Adipocyte (in vitro differentiated cells): ENCODE measurements around the gene KIFC3.
A peak's percentile ranks its signal among the peaks of the same experiment; 100 is the strongest.
"Not testable (repeated sequence)": the region's sequence is repeated elsewhere in the genome, so short reads cannot be mapped to it uniquely, and the experiment has no call there.

Source experiments
- DNase-seq: peaks from one replicate; pipeline ENCODE4 v3.0.0-alpha.2; 2015; ENCODE audit warnings: low read depth
- H3K27me3 ChIP-seq: replicated peaks from 2 replicates; pipeline ENCODE4 v1.7.0; 2013; ENCODE audit warnings: mild to moderate bottlenecking, low read length, moderate library complexity; ENCODE audit not compliant: control insufficient read depth, insufficient read depth
- H3K36me3 ChIP-seq: 2 replicates; pipeline ENCODE4 v1.7.0; 2013; ENCODE audit warnings: low read length, mild to moderate bottlenecking, moderate library complexity; ENCODE audit not compliant: control insufficient read depth, insufficient read depth, severe bottlenecking
- H3K4me1 ChIP-seq: 2 replicates; pipeline ENCODE4 v1.7.0; 2013; ENCODE audit warnings: mild to moderate bottlenecking, low read length, moderate library complexity; ENCODE audit not compliant: control insufficient read depth, insufficient read depth
- H3K4me3 ChIP-seq: 2 replicates; pipeline ENCODE4 v1.7.0; 2013; ENCODE audit warnings: mild to moderate bottlenecking, low read length, moderate library complexity
- H3K9ac ChIP-seq: 2 replicates; pipeline ENCODE4 v1.7.0; 2013; ENCODE audit warnings: mild to moderate bottlenecking, low read length, moderate library complexity
- H3K9me3 ChIP-seq: 2 replicates; pipeline ENCODE4 v1.7.0; 2013; ENCODE audit warnings: mild to moderate bottlenecking, low read length, moderate library complexity; ENCODE audit not compliant: control insufficient read depth

Gene KIFC3

DNA sequence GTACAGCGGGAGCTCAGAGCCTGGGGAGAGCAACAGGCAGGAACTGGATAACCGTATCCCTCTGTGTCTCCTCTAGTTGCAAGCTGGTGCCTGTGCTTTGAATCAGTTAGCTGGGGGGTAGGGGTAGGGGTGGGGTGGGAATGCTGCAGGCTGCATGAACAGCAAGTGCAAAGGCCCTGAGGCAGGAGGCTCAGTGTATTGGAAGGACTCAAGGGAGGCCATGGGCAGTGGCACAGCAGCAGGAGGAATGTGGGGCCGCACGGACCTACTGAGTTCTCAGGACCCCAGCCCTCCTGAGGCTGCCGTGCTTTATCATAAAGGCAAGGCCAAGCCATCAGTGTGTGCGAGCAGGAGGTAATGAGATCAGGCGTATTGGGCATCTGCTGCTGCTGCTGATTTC, 63.4 kb downstream of the KIFC3 start:
- DNase-seq, result no peak
- Histone ChIP-seq H3K4me1 (peaks cover 22% of the 10 kb centered on the region), H3K36me3 (peaks cover 8% of the 10 kb centered on the region), H3K9me3 (no peaks in the 10 kb centered on the region), H3K27me3 (no peaks in the 10 kb centered on the region), H3K9ac (no peak overlapping the region), H3K4me3 (no peak overlapping the region)

DNA sequence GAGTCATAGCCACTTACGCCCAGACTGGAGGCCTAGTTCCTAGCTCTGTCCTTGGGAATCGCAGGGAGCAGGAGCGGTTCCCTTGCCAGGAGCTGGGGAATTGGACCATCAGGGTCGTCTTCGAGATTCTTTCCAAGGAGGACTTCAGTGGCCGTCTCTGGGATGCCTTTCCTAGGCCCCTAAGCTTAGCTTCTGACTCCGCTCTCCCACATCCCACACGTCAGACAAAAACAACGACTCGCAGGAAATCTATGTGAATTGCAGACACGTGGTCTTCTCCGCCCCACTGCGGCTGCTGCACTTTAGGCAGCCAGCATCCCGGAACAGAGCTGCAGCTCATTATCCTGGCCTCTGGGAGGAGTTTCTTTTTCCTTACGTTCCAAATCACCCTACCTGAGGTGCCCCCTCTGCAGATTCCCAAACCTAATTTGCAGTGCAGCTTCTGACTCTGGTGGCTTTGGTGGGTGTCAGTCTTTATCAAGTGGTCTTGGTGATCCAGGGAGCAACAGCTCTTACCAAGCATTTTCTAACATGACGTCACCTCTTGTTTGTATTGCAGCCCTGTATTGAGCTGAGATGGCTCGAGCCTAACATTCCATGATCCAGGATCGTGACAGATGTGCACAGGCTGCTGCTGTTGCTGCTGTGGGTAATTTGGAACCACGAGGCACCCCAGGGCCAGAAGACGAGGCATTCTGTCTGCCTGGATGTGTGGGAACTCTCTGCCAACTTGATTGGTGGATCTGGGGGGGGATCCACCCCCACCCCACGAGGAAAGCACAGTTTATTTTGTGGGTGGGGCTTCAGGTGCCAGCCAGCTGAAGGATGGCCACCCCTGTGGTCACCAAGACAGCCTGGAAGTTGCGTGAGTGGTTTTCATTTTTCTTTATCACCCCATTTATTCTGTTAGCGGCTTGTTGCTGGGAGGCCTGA, 65.6 kb downstream of the KIFC3 start:
- Histone ChIP-seq H3K9me3 (no peaks in the 10 kb centered on the region), H3K27me3 (no peaks in the 10 kb centered on the region), H3K36me3 (no peaks in the 10 kb centered on the region), H3K4me3 (peak overlapping the region; percentile 91), H3K4me1 (peaks cover 30% of the 10 kb centered on the region), H3K9ac (peak overlapping the region; percentile 86)
- peak; percentile 73 for DNase-seq

DNA sequence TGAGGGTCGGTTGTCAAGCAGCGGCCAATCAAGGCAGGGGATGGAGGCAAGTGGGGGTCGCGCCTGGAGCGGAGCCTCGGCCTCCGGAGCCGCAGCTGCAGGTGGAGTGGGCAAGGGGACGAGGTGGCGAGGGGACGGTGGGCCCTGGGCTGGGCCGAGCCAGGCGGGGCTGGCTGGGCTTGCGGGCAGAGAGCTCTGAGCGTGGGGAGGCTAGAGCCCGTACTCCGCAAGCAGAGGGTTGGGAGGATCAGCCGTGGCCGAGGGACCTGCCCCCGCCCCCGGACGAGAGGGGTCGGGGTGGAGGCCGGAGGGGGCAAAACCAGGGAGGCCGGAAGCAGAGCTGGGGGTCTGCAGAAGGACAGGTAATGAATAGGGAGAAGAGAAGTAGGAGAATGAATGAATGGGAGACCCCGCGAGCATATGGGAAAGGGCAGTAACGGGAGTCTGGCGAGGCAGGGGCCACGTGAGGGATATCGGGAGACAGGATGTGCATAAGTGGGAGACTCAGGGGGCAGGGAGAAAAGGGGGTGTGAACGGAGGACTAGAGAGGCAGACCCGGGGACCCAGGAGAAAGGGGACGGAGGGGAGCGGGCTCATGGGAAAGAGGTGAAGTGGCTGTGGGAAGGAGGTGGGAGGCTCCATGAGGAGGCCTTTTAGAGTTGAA, 66.4 kb downstream of the KIFC3 start, which contains the start of gene KATNB1:
KATNB1 (plus strand) TSS at position 16 of the 664 bp plus-strand sequence. CDS start 1,474 bp downstream, outside the sequence.
- peak; percentile 41 for DNase-seq
- Histone ChIP-seq H3K4me1 (peaks cover 33% of the 10 kb centered on the region), H3K9ac (peak within 1 kb of the TSS; percentile 98), H3K4me3 (peak within 1 kb of the TSS; percentile 96), H3K36me3 (no peaks in the 10 kb centered on the region), H3K27me3 (no peaks in the 10 kb centered on the region), H3K9me3 (no peaks in the 10 kb centered on the region)

DNA sequence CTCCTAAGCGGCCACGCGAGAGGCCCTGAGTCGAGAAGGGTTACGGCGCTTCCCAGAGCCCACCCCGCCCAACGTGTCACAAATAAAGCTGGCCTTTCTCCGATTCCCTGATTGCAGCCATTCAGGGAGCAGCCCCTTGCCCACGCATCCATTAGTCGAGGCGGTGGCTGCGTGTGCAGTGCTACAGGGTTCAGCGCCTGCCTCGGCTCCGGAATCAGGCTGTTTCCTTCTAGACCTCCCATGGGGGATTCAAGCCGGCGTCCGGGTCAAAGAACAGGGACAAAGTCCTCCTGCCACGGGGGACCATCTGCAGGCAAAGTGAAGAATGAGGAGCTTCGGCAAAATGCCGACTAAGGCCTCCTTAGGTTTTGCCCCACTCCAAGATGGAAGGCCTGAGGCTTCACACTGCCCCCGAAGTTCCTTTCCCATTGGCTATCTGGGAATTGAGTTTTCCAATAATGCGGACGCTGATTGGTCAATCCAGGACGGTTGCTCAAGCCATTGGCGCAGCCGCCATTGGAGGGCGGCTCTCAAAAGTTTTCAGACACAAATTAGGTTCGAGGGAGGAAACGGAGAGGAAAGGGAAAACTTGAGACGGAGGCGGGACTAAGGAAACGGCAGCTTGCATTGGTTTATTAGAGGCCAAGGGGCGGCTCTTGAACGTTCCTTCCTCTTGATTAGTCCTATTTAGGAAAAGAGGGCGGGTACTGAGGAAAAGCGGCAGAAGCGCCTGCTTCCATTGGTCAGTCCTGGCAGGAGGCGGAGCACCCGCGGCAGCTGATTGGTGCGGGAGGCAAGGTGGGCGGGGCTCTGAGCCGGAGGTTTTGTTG, 67.2 kb downstream of the KIFC3 start:
- peak; percentile 100 for DNase-seq
- peak overlapping the region; percentile 98 for H3K9ac ChIP-seq

DNA sequence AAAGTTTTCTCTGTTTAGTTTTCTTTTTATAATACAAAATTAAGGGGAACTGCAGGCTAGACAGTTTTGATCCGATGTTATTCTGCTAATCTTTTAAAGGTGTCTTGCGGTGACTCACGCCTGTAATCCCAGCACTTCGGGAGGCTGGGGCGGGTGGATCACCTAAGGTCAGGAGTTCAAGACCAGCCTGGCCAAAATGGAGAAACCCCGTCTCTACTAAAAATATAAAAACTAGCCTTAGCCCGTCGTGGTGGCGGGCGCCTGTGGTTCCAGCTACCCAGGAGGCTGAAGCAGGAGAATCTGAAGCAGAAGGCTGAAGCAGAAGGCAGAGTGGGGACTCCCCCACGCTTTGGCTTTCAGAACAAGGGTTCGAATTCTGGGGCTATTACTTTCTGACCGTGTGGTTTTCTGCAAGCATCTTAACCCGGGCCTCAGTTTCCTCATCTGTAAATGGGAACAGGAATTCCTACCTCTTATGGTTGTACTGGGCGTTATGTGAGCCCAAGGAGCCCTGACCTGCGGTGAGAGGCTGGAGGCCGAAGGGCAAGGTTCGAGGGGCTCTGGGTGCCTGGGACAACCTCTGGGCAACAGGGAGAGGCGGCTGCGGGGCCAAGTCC, 67.9 kb downstream of the KIFC3 start:
- H3K27me3 ChIP-seq, result no peaks in the 10 kb centered on the region
- peaks cover 33% of the 10 kb centered on the region for H3K4me1 ChIP-seq
- no peaks in the 10 kb centered on the region for H3K36me3 ChIP-seq
- no peak for DNase-seq
- peak overlapping the region; percentile 96 for H3K4me3 ChIP-seq
- H3K9ac ChIP-seq, result peak overlapping the region; percentile 98
- no peaks in the 10 kb centered on the region for H3K9me3 ChIP-seq

More for the DNA sequence above, 67.2 kb downstream of the KIFC3 start:
- Histone ChIP-seq H3K36me3 (no peaks in the 10 kb centered on the region), H3K27me3 (no peaks in the 10 kb centered on the region), H3K4me1 (peaks cover 33% of the 10 kb centered on the region), H3K9me3 (no peaks in the 10 kb centered on the region), H3K4me3 (peak overlapping the region; percentile 96)

DNA sequence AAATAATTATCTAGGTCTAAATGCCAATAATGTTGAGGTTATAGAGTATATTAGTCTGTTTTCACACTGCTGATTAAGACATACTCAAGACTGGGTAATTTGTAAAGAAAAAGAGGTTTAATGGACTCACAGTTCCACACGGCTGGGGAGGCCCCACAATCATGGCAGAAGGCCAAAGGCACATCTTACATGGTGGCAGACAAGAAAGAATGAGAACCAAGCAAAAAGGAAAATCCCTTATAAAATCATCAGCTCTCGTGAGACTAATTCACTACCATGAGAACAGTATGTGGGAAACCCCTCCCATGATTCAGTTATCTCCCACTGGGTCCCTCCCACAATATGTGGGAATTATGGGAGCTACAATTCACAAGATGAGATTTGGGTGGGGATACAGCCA, 69.6 kb downstream of the KIFC3 start:
- Histone ChIP-seq H3K9me3 (no peaks in the 10 kb centered on the region), H3K27me3 (no peaks in the 10 kb centered on the region), H3K9ac (no peak overlapping the region), H3K36me3 (no peaks in the 10 kb centered on the region), H3K4me1 (peaks cover 33% of the 10 kb centered on the region), H3K4me3 (peak overlapping the region; percentile 14)
- no peak for DNase-seq

DNA sequence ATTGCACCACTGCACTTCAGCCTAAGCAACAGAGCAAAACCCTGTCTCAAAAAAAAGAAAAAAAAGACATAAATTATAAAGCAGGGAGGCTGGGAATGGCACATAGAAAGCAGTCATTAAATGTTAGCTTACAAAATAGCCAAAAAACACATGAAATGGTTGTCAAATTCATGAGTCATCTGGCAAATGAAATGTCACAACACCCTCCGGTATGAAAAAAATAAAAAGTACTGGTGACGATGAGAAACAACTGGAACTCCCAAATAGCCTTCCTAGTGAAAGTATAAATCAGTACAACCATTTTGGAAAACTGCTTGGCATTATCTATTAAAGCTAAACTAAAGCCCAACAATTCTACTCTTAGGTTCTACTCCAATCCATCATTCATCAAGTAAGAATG, 70.3 kb downstream of the KIFC3 start:
- Histone ChIP-seq H3K4me3 (no peak overlapping the region), H3K27me3 (no peaks in the 10 kb centered on the region)

DNA sequence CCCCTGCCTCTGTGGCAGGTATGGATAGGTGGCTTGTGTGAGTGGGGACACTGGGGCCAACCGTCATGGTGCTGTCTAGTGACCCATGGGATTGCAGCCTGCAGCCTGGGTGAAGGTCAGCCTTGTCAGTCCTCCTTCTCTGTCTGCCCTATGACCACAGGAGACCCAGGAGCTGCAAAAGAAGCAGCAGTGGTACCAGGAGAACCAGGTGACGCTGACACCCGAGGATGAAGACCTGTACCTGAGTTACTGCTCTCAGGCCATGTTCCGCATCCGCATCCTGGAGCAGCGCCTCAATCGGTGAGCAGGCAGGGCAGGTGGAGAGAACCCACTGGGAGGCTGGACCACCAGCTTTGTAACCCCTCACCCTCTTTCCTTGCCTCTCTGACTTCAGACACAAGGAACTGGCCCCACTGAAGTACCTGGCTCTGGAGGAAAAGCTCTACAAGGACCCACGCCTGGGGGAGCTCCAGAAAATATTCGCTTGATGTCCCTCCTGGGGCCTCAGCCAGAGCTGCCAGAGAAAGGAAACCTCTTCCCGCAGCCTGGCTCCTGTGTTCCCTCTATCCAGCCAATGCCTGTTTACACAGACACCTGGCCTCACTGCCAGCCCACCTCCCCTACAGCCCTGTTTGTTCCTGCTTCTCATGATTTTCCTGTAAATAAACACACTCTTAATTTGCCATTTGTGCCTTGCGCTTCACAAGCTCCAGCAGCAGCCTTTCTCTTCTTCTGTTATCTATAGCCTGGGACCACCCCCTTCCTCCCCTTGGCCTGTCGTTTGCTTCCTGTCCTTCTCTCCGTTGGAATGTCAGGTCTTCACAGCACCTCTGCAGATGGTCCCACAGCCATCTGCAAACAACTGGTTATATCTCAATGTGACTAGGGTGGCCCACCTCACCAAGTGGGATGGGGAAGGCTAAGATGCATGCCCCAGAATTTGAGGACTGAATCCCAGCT, 71.2 kb downstream of the KIFC3 start:
- no peaks in the 10 kb centered on the region for H3K9me3 ChIP-seq
- no peak overlapping the region for H3K9ac ChIP-seq
- H3K4me3 ChIP-seq, result no peak overlapping the region
- peaks cover 19% of the 10 kb centered on the region for H3K4me1 ChIP-seq
- H3K27me3 ChIP-seq, result no peaks in the 10 kb centered on the region
- H3K36me3 ChIP-seq, result no peaks in the 10 kb centered on the region
- DNase-seq, result no peak

More for the DNA sequence above, 70.3 kb downstream of the KIFC3 start:
- Histone ChIP-seq H3K4me1 (peaks cover 29% of the 10 kb centered on the region), H3K36me3 (no peaks in the 10 kb centered on the region), H3K9me3 (no peaks in the 10 kb centered on the region), H3K9ac (no peak overlapping the region)
- DNase-seq, result peak; percentile 7

DNA sequence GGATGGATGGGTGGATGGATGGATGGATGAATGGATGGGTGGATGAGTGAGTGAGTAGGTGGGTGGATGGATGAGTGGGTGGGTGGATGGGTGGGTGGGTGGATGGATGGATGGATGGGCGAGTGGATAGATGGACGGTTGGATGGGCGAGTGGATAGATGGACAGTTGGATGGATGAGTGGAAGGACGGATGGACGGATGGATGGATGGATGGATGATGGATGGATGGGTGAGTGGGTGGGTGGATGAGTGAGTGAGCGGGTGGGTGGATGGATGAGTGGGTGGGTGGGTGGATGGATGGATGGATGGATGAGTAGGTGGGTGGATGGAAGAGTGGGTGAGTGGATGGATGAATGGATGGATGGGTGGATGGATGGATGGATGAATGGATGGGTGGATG, 72.4 kb downstream of the KIFC3 start:
- peaks cover 18% of the 10 kb centered on the region for H3K4me1 ChIP-seq
- not testable (repeated sequence) for H3K9me3 ChIP-seq, H3K27me3 ChIP-seq, H3K36me3 ChIP-seq, H3K9ac ChIP-seq, DNase-seq, H3K4me3 ChIP-seq

DNA sequence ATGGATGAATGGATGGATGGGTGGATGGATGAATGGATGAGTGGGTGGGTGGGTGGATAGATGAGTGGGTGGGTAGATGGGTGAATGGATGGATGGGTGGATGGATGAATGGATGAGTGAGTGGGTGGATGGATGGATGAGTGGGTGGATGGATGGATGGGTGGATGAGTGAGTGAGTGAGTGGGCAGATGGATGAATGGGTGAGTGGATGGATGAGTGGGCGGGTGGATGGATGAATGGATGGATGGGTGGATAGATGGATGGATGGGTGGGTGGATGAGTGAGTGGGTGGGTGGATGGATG, 73.2 kb downstream of the KIFC3 start:
- Histone ChIP-seq H3K27me3 (no peaks in the 10 kb centered on the region), H3K4me3 (no peak overlapping the region), H3K9ac (no peak overlapping the region), H3K4me1 (peaks cover 11% of the 10 kb centered on the region), H3K9me3 (no peaks in the 10 kb centered on the region), H3K36me3 (no peaks in the 10 kb centered on the region)
- DNase-seq, result no peak
